Kasumi-1 (cell line): ENCODE results near the gene CD80.
A peak's percentile ranks its signal among the peaks of the same experiment; 100 is the strongest.

Source experiments
- DNase-seq, 2 experiments: peaks; one replicate each; lab custom pipeline; 2025; lab: John Stamatoyannopoulos, UW

CD80 gene

GRCh38 chr3:119494597-119494996 is 64.8 kb downstream of the CD80 start:
- peak in 1 of 2 experiments; percentile 13 for DNase-seq

- no peak for DNase-seq
These were observed 66.6 kb downstream of the CD80 start for GRCh38 chr3:119492810-119493209.

GRCh38 chr3:119492128-119492527 is 67.3 kb downstream of the CD80 start:
- DNase-seq, result no peak

GRCh38 chr3:119490153-119490552 is 69.3 kb downstream of the CD80 start:
- DNase-seq, result no peak

- DNase-seq, result no peak
These were observed 73.9 kb downstream of the CD80 start for GRCh38 chr3:119485563-119485962.

GRCh38 chr3:119483101-119483500 is 76.3 kb downstream of the CD80 start:
- no peak for DNase-seq

- DNase-seq, result no peak
These were observed 78.3 kb downstream of the CD80 start for GRCh38 chr3:119481079-119481478.
